DMS153 (cell line): ENCODE results near the gene RBMS1.

Source experiments
- DNase-seq: peaks from one replicate; lab custom pipeline; 2025; lab: John Stamatoyannopoulos, UW

RBMS1 gene

GRCh38 chr2:160277151-160277550 is 216.5 kb downstream of the RBMS1 start:
- DNase-seq = no peak

- no peak for DNase-seq
Measured at GRCh38 chr2:160275656-160276055, 218.0 kb downstream of the RBMS1 start.

DNA sequence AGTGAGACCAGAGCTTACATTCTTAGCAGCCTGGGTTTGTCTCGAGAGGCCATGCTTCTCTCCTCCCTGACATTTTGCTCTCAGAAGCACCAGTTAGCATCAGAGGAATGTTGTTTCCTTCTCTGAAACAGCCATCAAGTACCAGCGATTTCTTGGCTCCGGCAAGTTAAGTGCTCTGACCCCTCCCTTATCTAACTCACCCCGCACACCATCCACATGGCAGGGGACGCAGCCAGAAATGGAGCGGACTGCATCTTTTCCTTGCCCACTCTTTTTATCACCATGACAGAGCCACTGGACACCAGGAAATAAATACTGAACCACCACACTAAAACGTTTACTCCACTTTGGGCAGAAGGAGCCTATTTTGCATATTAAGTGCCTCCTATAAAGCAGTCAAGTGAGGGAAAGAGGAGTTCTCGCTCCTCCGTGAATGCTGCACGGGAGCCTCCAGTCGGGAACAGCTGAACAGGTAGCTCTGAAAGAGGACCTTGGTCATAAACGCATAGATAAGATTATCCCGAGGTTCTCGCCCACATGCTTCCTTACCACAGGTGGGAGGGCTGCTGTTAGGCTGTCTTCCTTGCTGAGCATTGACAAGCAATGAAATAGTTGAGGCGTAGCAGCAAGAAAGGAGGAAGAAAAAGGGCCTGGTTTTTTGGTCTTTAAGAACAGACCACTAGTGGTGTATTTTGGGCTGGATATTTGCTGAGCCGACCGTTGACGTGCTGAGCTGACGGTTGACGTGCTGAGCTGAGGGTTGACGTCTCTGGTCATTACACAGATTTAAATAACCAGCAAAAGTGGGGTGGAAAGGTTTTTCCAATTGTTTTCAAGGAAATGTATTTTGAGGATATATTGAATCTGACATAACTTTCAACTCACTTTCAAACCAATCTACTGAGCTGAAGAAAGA is 222.2 kb downstream of the RBMS1 start:
- DNase-seq = no peak

- DNase-seq = no peak
Measured at GRCh38 chr2:160270571-160271113, 223.0 kb downstream of the RBMS1 start.

DNA sequence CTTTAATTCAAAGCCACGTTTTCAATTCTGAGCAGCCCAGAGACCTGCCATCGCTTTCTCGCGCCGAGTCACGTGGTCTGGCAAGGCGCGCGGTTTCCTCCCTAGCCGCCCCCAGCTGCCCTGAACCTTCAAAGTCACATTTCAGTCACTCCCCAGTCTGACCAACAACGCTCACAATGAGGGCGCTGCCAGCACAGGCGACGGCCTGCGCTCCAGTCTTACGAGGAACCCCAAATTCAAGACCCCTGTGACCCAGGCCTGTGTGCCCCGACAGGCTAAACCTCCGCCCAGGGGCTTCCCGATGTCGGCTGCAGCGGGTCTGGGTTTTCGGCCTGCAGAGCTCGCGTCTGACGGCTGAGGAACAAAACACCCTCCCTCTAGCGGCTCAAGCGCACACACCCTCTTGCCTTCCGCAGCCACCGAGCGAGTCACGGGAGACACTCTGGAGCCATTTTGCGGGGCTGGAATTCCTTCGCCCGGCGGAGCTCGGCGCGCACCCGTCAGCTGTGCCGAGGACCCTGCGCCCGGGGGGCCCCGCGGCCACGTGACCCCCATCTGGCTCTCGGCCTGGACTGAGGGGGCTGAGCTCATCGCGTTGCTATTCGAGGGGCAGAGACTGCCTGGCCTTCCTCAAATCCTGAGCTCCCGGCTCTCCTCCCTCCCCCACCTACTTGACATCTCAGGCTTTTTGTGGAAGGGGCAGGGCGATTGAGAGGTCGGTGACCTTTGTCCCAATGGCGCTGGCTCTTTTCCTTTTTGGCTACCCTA is 223.6 kb downstream of the RBMS1 start:
- DNase-seq = peak; percentile 50

DNA sequence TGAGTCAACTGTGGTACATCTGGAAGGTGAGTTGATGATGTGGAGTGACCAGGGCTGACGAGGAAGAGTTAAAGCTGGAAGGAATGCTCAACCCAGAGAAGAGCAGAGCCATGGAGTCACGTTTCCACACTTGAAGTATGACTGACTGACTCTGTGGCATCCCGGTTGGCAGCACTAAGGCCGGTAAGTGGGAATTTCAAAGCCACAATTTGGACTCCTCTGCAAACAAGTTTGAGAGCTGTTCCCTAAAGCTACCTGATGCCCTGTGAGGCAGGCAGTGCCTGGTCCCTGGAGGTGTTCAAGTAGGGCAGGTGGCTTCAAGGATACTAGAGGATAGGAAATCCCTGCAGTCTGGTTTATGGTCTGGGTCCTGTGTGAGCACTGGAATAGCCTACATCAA is 224.2 kb downstream of the RBMS1 start:
- no peak for DNase-seq

DNA sequence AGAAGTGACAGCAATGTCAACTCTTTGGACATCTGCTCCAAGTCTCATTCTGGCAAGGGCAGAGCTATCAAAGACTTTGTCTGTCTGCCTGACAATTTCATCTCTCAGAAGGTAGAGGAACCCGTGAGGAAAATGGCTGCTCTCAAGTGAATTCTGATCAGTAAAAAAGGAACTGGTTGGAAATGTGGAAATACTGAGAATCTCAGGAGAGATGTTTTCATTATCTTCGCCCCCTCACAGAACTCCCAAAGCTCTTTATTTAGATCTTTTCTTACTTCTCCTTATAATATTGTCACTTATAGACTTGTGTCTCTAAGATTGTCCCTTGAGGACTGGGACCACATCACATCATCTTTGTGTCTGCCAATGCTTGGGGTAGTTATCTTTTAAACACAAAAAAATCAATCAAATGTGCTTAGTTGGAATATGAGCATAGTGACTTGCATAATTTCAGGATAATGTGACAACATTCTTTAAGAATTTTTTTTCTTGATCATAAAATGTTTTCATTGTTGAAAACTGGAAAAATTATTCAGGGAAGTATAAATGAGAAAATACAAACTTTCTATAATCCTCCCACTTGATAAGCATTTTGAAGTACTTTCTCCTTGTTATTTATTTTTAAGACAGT is 225.3 kb downstream of the RBMS1 start:
- DNase-seq = no peak

GRCh38 chr2:160267692-160268091 is 225.9 kb downstream of the RBMS1 start:
- DNase-seq = no peak

DNA sequence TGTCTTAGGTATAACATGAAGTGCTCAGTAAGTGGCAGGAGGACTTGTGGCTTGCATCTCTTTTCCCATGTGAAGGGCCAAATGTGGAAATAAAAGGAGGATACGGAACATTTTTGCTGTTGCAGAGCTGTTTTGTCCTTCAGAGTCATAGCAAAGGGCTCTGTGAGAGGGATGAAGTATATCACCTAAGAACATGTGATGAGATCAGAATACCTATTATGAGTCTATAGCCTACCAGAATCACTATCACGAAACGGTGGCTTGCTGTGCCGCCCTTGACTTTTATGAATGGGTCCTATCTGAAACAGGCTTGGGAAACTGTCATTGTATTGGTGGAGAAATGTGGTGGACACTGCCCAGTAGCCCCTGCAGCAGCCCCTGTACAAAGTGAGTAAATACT is 226.6 kb downstream of the RBMS1 start:
- no peak for DNase-seq

DNA sequence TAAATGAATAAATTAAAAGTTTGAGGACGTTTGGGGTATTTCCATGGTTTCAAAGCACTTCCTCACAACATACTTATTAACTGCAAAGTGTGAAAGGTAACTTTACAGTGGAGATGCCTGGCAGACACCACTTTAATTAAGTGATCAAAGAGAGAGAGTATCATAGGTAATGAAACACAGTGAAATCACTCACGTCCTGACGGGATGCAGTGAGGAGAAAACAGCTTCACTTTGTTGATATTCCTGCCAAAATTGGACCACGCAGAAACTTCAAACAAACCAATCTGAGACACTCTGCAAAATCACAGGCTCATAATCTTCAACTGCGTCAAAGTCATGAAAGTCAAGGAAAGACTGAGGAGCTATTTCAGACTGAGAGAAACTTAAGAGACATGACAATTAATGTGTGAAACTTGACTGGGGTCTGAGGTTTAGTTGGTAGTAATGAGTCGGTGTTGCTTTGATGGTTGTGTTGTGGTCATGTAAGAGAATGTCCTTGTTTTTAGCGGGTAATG is 227.5 kb downstream of the RBMS1 start:
- no peak for DNase-seq

GRCh38 chr2:160264308-160264707 is 229.3 kb downstream of the RBMS1 start:
- DNase-seq = no peak

GRCh38 chr2:160261732-160262131 is 231.9 kb downstream of the RBMS1 start:
- no peak for DNase-seq

GRCh38 chr2:160258492-160258805 is 235.2 kb downstream of the RBMS1 start:
- DNase-seq = no peak

DNA sequence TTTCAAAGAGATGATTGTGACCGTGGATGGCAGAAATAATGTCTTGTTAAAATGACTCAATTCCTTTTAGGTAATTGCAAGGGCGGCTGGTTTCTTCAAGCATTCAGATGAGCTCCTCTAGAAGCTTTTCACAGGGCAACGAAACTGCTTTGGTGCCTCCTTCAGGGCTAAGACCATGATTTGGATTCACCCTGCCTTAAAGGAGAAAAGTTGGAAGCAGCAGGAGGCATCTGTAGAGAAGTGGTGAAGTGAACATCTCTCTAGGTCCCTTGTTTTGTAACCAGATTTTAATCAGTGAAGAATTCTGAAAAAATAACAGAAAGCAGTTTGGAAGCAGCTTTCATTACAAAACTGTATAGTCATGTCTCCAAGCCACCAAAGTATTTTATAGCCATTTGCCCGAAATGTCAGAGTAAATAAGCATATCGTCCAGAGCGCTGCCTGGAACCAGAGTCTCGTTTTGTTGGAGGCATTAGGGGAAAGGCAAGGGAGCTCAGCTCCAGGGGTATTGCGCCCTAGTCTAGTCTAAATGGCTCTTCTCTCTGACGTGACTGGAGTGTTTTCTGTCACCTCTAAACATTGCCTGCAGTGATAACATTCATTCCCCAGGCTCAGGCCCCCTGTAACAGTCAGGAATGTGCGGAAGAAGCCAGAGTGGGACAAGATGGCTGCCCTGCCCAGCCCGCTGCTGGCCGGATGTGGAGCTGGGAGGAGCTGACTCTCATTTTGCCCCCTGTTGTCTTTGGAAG is 235.7 kb downstream of the RBMS1 start:
- no peak for DNase-seq

- no peak for DNase-seq
Measured at GRCh38 chr2:160257041-160257742, 236.4 kb downstream of the RBMS1 start.

DNA sequence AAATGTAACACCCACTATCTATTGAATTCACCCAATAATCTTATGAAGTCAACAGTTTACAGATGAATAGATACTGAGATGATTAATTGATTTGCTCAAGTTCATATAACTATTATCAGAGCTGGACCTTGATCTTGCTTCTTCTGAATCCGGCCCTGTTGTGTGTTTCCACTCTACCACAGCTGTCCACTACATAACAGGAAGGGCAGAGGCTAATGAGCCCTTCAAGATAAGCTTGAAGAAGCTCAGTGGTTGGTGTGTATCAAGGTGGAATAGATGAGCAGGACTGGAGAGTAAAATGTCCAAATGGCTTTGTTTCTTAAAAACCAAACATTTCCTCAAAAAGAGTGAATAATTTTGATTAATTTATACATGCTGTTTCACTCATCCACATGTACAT is 237.1 kb downstream of the RBMS1 start:
- DNase-seq = no peak

DNA sequence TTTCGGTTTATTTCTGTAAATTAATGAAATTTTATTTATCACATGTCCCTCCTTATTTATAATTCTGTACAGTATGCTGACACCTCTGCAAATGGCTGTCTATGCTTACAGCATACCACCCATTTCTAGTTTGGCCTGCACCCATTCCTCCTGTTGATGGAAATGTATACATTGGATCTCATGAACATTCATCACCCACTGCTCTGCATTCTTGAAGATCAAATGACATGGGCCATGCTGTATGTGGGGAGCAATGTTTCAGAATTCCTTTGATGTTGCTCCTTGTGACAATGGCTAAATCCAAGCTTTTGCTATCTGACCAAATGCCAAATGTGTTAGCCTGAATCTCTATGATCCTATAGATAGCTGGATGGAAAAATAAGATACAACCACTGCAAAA is 238.2 kb downstream of the RBMS1 start:
- no peak for DNase-seq

DNA sequence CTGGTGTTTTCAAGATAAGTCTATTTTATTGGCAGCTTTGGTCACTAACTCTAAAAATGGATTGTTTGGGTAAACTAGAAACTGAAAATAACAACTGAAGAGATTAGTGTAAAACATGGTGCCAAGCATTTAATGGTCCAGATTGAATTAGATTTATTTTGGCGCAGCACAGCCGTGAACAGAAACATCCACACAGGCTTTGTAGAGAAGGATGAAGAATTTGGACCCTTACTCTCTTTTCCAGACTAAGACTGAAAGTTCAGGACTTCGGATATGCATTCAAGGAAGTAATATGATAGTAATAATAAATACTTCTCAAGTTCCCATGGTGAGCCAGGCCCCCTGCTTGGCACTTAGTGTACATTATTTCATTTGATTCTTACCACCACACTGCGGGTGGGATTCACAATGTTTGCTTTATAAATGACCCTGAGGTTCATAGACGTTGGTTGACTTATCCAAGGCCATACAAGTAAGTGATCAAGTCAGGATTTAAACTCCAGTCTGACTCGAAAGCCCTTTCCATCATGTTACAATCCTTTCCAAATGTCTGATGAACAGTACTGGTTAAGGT is 239.3 kb downstream of the RBMS1 start:
- DNase-seq = no peak

DNA sequence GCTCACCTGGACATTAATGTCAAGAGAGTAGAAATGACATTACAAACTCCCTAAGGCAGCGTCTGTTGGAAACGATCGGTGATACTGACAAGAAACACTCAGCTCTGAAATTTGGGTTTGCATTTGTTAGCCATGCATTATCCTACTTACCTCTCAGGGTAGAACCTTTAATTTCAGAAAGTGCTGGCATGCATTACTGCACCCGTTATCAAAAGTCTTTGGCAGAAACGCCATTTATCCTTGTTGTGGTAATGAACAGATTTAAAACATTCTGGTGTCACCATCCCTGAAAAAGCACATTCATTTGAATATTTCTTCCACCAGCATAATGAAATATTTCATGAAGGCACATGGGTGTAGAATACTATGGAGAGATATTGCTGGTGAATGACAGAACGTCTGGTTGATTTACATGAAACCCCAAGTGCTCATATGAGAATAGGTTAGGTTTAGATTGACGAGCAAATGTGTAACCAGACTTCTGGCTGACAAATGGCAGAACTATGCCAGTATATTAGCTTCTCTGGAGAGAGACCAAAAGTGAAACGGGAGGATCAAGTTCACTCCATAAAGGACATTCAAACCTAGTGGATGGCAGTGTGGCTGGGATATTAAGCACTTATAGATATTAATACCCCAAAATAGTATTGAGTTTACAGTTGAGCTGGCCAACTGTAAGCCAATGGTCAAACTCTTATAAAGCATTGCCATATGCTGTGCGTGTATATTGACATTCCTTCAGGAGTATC is 240.0 kb downstream of the RBMS1 start:
- DNase-seq = no peak

DNA sequence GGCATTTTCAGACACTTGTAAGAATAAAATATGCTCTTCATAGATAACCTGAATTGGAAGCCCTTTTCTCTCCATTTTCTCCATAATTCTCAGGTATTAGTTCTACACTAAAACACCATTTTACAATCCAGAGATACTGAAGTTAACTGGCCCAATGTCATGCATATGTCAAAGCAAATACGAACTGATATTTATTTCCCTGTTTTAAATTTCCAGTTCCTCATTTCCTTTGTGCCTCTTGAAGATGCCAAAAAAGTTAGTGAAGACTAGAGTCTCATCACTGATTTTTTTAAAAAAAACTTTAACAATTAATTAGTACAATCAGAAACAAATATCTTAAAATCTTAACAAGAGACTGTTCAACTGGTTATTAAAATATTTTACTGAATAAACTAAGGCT is 240.7 kb downstream of the RBMS1 start:
- no peak for DNase-seq
